RWPE1 (cell line): ENCODE data around the gene CMIP.

Experiments used
- CTCF ChIA-PET: fragments of 350-600 bp; sonication (Branson Sonifier 250); formaldehyde crosslinking; extraction: SDS; loops from one replicate; lab custom pipeline; 2021; lab: Yijun Ruan, JAX
- POLR2A ChIA-PET: fragments of 400-600 bp; formaldehyde crosslinking; extraction: SDS; loops from one replicate; lab custom pipeline; 2020; ENCODE audit warnings: antibody characterized with exemption; ENCODE audit not compliant: low non-redundant PET; lab: Yijun Ruan, JAX
- DNase-seq: peaks from one replicate; pipeline ENCODE4 v3.0.0; 2012; ENCODE audit warnings: low spot score
- H3K27ac ChIP-seq: fragments of 450-650 bp; 2 replicates; pipeline ENCODE4 v1.5.1; 2017
- CTCF ChIP-seq: fragments of 450-650 bp; conservative IDR thresholded peaks from 2 replicates; pipeline ENCODE4 v1.5.1; 2017; ENCODE audit warnings: low read depth, mild to moderate bottlenecking

CMIP gene

GRCh38 chr16:81642943-81643342 is 198.3 kb downstream of the CMIP start:
- ChIA-PET POLR2A (no interaction called here), CTCF (no interaction called here)
- no peak for DNase-seq
- TF ChIP-seq CTCF: no peak
- no peak overlapping the region for H3K27ac ChIP-seq

- DNase-seq: peak; percentile 60
- TF ChIP-seq CTCF: no peak
- peak overlapping the region; percentile 63 for H3K27ac ChIP-seq
- CTCF ChIA-PET: interaction anchor here (0.7 kb wide), 1 partner anchor 105 kb away, joined by 3 read pairs; no protein-coding TSS in a partner anchor
- POLR2A ChIA-PET: no interaction called here
Observed at GRCh38 chr16:81645266-81645694, 200.7 kb downstream of the CMIP start.

GRCh38 chr16:81645925-81646324 is 201.3 kb downstream of the CMIP start:
- POLR2A ChIA-PET: no interaction called here
- TF ChIP-seq CTCF: no peak
- peak overlapping the region; percentile 63 for H3K27ac ChIP-seq
- CTCF ChIA-PET: interaction anchor here (0.7 kb wide), 1 partner anchor 106 kb away, joined by 3 read pairs; no protein-coding TSS in a partner anchor
- DNase-seq: no peak

- no peak for DNase-seq
- CTCF ChIA-PET: no interaction called here
- POLR2A ChIA-PET: no interaction called here
- H3K27ac ChIP-seq: no peak overlapping the region
- TF ChIP-seq CTCF: no peak
Observed at GRCh38 chr16:81646561-81646960, 202.0 kb downstream of the CMIP start.

GRCh38 chr16:81647527-81647926 is 202.9 kb downstream of the CMIP start:
- TF ChIP-seq CTCF: no peak
- H3K27ac ChIP-seq: peak overlapping the region; percentile 30; the same call in 1 of the 2 replicates
- ChIA-PET CTCF (interaction anchor here (0.6 to 0.9 kb wide), 2 partner anchors 50 to 255 kb away, joined by 3 to 4 read pairs; no protein-coding TSS in a partner anchor), POLR2A (interaction anchor here (0.5 kb wide), 1 partner anchor 50 kb away, joined by 3 read pairs; no protein-coding TSS in a partner anchor)
- DNase-seq: peak; percentile 84

GRCh38 chr16:81649561-81650184 is 205.1 kb downstream of the CMIP start:
- CTCF ChIA-PET: interaction anchor here (0.7 kb wide), 1 partner anchor 202 kb away, joined by 4 read pairs; no protein-coding TSS in a partner anchor
- DNase-seq: no peak
- no peak overlapping the region for H3K27ac ChIP-seq
- POLR2A ChIA-PET: no interaction called here
- TF ChIP-seq CTCF: no peak
